ENCODE results near the gene HSPB6. TPM values are rescaled to one million over a fixed set of nuclear protein-coding genes. Genes with fewer than 3 reads are reported as not detected.

HSPB6 gene
- total and polyA plus RNA-seq, 2 experiments from 2014 or later, result 14.1 to 220 TPM

- Histone ChIP-seq H3K4me3 (no peak overlapping the region), H3K27ac (no peak overlapping the region), H3K27me3 (replicated peaks; ENCODE audit: insufficient read depth) (peaks cover 19% of the 10 kb centered on the region; the same call in 1 of the 2 replicates), H3K79me2 (ENCODE audit: insufficient read depth) (no peaks in the 10 kb centered on the region), H3K9me2 (ENCODE audit: insufficient read depth) (no peaks in the 10 kb centered on the region), H3K9me3 (ENCODE audit: low read depth) (no peaks in the 10 kb centered on the region), H3F3A (ENCODE audit: insufficient read depth) (no peaks in the 10 kb centered on the region), H3K4me2 (ENCODE audit: unreplicated experiment) (no peak overlapping the region), H2AFZ (no peak overlapping the region), H3K9ac (no peak overlapping the region), H3K4me1 (ENCODE audit: insufficient read depth) (no peaks in the 10 kb centered on the region), H3K36me3 (ENCODE audit: low read depth) (no peaks in the 10 kb centered on the region), H4K20me1 (ENCODE audit: insufficient read depth) (no peaks in the 10 kb centered on the region)
- WGBS, 2 experiments (ENCODE audit: low coverage in 1 of 2, low lambda C conversion rate in 2 of 2, missing lambda C conversion rate in 2 of 2), result 52 to 55% methylated on average over 7 to 8 of the region's 8 CpGs
- no peak for DNase-seq
- TF ChIP-seq EZH2 (IDR thresholded peaks at IDR 0.05; ENCODE audit: insufficient read depth, poor library complexity, severe bottlenecking) (no peak), EZH2phosphoT487 (IDR thresholded peaks at IDR 0.05; ENCODE audit: insufficient read depth, low read depth) (no peak)
- in situ Hi-C loops (cut with MboI), result no loop called here
Measured at GRCh38 chr19:35792888-35793287, 36.1 kb upstream of the HSPB6 start.

GRCh38 chr19:35792312-35792711 lies 35.5 kb upstream of the HSPB6 start:
- DNase-seq, result no peak
- no peaks in the 10 kb centered on the region for H3K9me3 ChIP-seq (ENCODE audit: low read depth)
- H3K4me1 ChIP-seq (ENCODE audit: insufficient read depth), result no peaks in the 10 kb centered on the region
- no peaks in the 10 kb centered on the region for H3F3A ChIP-seq (ENCODE audit: insufficient read depth)
- no peaks in the 10 kb centered on the region for H3K9me2 ChIP-seq (ENCODE audit: insufficient read depth)
- peaks cover 16% of the 10 kb centered on the region; the same call in 1 of the 2 replicates for H3K27me3 ChIP-seq (replicated peaks; ENCODE audit: insufficient read depth)
- no peak overlapping the region for H3K4me3 ChIP-seq
- in situ Hi-C loops (cut with MboI), result no loop called here
- H3K79me2 ChIP-seq (ENCODE audit: insufficient read depth), result no peaks in the 10 kb centered on the region
- no peak overlapping the region for H3K9ac ChIP-seq
- H3K36me3 ChIP-seq (ENCODE audit: low read depth), result no peaks in the 10 kb centered on the region
- 85 to 88% methylated on average over 14 to 15 of the region's 15 CpGs for WGBS, 2 experiments (ENCODE audit: low coverage in 1 of 2, low lambda C conversion rate in 2 of 2, missing lambda C conversion rate in 2 of 2)
- no peaks in the 10 kb centered on the region for H4K20me1 ChIP-seq (ENCODE audit: insufficient read depth)
- H2AFZ ChIP-seq, result no peak overlapping the region
- no peak overlapping the region for H3K27ac ChIP-seq
- no peak overlapping the region for H3K4me2 ChIP-seq (ENCODE audit: unreplicated experiment)
- TF ChIP-seq EZH2 (IDR thresholded peaks at IDR 0.05; ENCODE audit: insufficient read depth, poor library complexity, severe bottlenecking), result no peak

GRCh38 chr19:35791814-35792279 lies 35.0 kb upstream of the HSPB6 start:
- Histone ChIP-seq H3K36me3 (ENCODE audit: low read depth) (no peaks in the 10 kb centered on the region), H3K4me1 (ENCODE audit: insufficient read depth) (no peaks in the 10 kb centered on the region), H3K4me2 (ENCODE audit: unreplicated experiment) (no peak overlapping the region), H3K9me2 (ENCODE audit: insufficient read depth) (no peaks in the 10 kb centered on the region), H3K79me2 (ENCODE audit: insufficient read depth) (no peaks in the 10 kb centered on the region), H3K4me3 (no peak overlapping the region), H3K27me3 (replicated peaks; ENCODE audit: insufficient read depth) (peaks cover 11% of the 10 kb centered on the region; the same call in 1 of the 2 replicates), H3K9ac (no peak overlapping the region), H2AFZ (no peak overlapping the region), H3F3A (ENCODE audit: insufficient read depth) (no peaks in the 10 kb centered on the region), H4K20me1 (ENCODE audit: insufficient read depth) (no peaks in the 10 kb centered on the region), H3K27ac (no peak overlapping the region), H3K9me3 (ENCODE audit: low read depth) (no peaks in the 10 kb centered on the region)
- in situ Hi-C loops (cut with MboI), result no loop called here
- TF ChIP-seq EZH2phosphoT487 (IDR thresholded peaks at IDR 0.05; ENCODE audit: insufficient read depth, low read depth), result no peak
- no peak for TF ChIP-seq EZH2 (IDR thresholded peaks at IDR 0.05; ENCODE audit: insufficient read depth, poor library complexity, severe bottlenecking)
- DNase-seq, result no peak
- 86 to 88% methylated on average over 8 to 9 of the region's 9 CpGs for WGBS, 2 experiments (ENCODE audit: low coverage in 1 of 2, low lambda C conversion rate in 2 of 2, missing lambda C conversion rate in 2 of 2)

- Histone ChIP-seq H3K27ac (no peak overlapping the region), H3F3A (ENCODE audit: insufficient read depth) (no peaks in the 10 kb centered on the region), H3K9me3 (ENCODE audit: low read depth) (no peaks in the 10 kb centered on the region), H3K9me2 (ENCODE audit: insufficient read depth) (no peaks in the 10 kb centered on the region), H4K20me1 (ENCODE audit: insufficient read depth) (no peaks in the 10 kb centered on the region), H2AFZ (no peak overlapping the region), H3K4me3 (no peak overlapping the region), H3K4me2 (ENCODE audit: unreplicated experiment) (no peak overlapping the region), H3K9ac (no peak overlapping the region), H3K79me2 (ENCODE audit: insufficient read depth) (no peaks in the 10 kb centered on the region), H3K36me3 (ENCODE audit: low read depth) (no peaks in the 10 kb centered on the region), H3K27me3 (replicated peaks; ENCODE audit: insufficient read depth) (0 out of 2 replicates have a peak, but pooled peaks cover 9% of the 10 kb centered on the region), H3K4me1 (ENCODE audit: insufficient read depth) (no peaks in the 10 kb centered on the region)
- no peak for DNase-seq
- in situ Hi-C loops (cut with MboI), result no loop called here
- WGBS, 2 experiments (ENCODE audit: low coverage in 1 of 2, low lambda C conversion rate in 2 of 2, missing lambda C conversion rate in 2 of 2), result 53 to 55% methylated on average over 18 to 20 of the region's 20 CpGs
- TF ChIP-seq EZH2 (IDR thresholded peaks at IDR 0.05; ENCODE audit: insufficient read depth, poor library complexity, severe bottlenecking) (no peak), EZH2phosphoT487 (IDR thresholded peaks at IDR 0.05; ENCODE audit: insufficient read depth, low read depth) (no peak)
Measured at GRCh38 chr19:35790981-35791813, 34.4 kb upstream of the HSPB6 start.

All from GM23248 (cell line).